Activated T-cell treated with anti-CD3 and anti-CD28 coated beads for 1 hour (primary cell): Measurements from ENCODE around the gene PRKG1.

Experiments used
- DNase-seq: peaks from one replicate; pipeline ENCODE4 v3.0.0-alpha.2; 2020; ENCODE audit warnings: low read depth

Gene PRKG1

DNA sequence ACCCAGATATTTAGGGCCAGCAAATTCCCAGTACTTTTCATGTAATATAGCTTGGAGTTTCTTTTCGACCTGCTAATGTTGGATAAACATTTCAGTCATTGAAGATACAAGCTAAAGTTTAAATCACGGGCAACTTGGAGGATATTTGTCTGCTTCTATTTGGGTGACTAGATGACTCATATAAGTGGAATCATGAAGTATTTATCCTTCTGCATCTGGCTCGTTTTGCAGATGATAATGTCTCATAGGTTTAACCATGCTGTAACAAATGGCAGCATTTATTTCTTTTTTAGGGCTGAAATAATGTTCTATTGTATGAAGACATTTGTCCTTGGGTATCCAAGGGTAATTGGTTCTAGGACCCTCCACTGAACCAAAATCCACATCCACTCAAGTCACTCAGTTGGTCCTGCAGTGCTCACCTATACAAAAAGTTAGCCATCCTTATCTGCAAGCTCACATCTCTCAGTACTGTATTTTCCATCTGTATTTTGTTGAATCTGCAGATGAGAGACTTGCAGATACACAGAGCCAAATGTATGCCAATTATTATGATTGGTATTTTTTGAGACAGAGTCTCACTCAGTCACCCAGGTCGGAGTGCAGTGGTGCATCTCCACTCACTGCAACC is 812.3 kb downstream of the PRKG1 start:
- DNase-seq: no peak

DNA sequence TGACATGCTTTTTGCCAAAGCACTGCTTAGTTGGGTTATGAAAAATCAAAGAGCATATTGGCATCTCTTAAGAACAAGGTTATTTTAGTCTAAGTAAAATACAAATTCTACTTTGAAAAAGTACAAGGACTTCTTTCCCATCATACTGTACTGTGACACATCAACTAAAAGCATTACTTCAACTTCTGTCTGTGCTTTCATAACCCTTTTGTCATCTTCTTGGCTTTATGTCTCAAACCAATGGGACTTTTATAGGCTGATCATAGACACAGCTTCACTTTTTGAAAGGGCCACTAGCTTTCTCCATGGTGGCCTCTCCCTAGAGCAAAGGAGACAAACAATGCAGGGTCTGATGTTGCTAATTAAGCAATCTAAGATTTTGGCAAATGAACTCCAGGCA is 814.0 kb downstream of the PRKG1 start:
- no peak for DNase-seq

DNA sequence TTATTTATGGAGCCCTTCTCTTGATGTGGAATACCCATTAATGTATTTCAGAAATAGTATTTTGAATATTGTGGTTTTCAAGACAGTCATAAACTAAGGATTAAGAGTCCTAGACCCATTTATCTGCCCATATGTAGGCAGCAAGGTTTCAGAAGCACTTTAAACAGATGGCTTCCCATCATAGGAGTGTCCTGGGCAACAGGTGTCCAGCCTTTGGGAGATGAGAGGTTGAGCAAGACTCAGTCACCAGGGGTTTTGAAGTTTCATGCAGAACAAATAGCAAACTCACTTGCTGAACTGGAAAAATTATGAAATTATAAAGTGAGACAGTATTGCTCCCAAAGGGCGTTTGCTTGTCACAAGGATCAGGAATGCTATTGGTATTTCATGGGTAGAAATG is 818.0 kb downstream of the PRKG1 start:
- no peak for DNase-seq

DNA sequence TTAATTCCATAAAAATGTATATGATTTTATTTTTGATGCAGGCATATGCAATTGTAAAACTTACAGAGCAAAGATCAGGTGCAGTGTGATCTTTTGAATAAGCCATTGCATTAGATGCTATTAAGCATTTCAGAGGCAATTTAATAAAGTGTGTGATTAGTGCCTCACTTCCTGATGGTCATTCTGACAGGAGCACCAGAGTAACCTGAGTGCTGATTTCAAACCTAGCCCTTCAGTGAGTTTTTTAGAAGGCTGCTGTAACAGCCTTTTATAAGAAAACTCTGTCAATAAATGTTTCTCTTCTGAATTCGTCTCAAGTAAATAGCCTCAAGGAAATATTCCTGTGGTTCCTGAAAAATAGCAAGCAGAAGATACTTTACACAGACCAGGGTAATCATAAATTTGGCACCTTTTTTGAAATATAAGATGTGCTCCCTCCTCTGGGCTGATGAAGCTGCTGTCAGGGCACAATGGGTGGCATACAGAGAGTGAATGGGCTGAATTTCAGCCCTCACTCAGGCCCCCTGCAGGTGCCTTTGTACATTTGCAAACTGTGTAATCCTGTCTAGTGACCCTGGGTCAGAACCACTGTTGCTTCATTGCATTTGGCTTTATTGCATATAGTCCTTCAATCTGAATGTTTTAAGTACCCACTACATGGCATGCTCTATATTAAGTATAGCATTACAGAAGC is 818.8 kb downstream of the PRKG1 start:
- DNase-seq: no peak

DNA sequence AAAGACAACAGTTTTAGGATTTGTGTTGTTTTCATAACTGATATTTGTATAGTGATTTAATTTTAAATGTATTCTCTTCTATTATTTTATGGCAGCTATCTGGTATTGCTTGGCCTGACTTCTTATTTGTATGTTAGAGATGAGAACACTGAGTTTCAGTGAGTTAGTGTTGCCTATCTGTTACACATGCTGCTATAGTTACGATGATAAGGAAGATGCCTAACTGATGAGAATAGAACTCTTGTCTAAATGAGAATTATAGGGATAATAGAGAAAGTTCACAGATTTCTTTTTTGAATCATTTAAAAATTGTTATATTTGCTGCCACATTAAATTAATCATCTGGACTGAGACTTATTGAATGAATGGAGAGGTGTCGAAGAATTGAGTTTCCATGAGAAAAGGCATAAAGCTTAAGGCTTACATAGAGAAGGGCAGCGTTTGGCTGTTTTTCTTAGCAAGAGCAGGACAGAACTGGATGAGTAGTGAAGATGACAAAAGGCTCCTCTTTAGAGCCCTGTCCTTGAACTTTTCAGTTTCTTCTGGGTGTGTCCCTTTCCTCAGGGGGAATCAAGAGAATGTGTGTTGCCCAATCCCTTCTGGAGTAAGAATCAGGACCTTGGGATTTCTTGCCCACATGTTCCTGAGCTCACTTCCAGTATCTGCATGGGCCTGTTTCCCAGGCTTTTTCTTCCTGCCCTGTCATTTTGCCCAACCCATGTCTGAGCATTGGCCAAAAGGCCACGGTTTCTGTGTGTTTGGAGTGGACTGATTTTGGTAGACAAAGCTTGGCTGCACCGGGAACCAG is 820.7 kb downstream of the PRKG1 start:
- no peak for DNase-seq

DNA sequence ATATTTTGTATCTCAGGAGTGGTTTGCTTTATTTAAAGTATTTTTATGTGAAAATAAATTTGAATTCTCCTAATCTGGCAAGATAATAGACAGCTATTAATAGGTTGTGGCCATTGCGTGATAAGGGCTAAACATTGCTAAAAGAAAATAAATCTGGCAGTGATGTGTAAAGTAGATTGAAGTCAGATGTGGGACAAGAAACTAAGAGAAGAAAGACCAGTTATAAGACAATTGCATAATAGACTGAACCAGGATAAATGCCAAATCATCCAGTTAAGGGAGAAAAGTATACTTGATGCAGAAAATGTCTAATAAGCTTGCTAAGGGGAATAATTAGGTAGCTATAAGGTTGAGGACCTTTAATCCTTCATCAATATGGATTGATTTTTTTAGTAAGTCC is 822.6 kb downstream of the PRKG1 start:
- DNase-seq: no peak

DNA sequence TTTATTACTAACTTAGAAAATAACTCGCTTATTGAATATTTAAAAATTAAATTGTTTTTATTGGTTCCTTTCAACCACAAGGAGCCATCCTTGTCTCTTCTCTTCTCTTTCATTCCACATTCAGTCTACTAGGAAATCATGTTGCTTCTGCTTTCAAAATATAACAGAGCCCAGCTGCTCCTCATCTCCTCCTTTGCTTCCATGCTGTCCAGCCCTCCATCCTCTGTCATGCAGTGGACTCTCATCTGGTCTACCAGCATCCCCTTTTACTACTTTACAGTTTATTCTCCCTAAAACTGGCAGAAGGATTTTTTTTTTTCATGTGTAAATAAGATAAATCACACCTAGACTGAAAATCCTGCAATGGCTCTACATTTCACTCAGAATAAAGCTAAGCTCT is 823.3 kb downstream of the PRKG1 start:
- DNase-seq: no peak

DNA sequence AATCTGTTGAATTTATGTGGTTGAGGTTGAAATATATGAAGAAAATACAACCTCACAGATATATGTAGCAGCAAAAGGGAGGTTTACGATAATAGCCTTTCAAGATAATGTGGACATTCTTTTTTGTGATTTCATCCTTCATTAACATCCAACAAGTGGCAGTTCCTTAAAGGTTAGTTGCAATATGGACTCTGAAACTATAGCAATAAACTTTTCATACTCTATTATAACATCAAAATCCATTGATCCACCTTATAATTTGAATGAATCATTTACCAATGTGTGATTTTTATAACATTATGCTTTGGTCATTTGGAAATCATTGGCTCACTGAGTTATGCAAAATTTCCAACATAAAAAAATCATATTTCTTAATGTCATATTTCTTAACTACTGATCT is 825.9 kb downstream of the PRKG1 start:
- DNase-seq: no peak

DNA sequence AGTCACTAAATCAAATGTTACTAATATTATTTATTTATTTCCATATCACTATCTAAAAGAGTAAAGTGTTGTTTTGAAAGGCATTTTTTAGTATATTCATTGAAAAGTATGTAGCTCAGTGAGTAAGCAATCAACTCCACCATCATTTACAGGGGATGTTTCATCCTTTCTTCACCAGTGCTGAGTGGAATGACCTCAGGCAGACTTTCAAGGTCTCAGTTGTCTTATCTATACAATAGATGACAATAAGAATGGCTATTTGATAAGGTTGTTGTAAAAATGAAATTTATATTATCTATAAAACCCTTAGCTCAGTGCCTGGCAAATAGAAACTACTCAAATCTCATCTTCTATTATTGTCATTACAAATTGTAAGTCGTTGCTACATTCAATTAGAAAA is 829.4 kb downstream of the PRKG1 start:
- no peak for DNase-seq

DNA sequence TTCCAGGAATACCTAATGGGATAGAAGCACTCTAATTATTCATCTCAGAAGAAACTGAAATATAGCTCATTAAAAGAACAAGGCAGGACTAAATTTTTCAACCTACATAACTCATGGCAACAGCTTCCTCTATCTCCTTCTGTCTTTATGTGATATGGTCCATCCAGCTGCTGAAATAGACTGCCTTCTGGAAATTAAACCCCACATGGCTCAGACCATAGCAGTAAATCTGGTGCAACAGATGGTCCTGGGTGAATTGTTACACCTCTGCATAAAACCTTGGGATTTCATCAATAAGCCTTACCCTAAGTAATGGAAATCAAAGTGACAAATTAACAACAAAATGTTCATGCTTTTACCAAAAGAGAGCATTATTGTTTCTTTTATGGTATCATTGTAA is 830.7 kb downstream of the PRKG1 start:
- no peak for DNase-seq

DNA sequence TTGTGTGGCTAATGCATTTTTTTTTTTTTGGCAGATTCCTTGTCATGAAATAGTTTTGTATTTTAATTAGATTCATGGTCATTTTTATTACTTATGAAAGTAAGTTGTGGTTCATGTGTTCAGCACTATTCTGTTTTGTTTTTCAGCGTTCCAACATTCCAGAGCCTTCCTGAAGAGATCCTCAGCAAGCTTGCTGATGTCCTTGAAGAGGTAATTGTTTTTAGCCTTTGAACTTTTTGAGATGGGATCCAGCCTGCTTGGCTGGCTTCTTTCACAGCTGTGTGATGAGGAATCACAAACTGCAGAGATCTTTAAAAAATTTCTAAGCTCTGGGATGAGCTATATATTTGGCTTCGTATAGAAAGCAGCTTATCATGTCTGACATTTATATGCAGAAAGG is 833.1 kb downstream of the PRKG1 start:
- DNase-seq: no peak

DNA sequence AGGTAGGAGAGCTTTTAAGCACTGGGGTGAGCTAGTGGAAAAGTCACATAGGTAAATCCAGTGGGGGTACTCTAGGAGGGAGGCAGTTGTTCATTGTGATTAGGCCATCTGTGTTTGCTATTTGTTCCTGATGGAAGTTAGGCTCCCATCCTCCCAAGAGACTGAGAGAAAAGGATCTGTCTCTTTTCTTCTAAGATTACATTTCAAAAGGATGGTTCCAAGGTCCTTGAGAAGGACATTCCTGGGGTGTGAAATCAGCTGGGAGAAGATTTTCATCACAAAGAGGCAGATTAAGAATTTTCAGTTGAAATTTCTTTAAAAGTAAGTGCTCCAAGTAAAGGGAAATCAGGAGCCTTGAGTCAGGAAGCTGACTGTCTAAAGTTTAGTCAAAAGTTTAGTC is 835.9 kb downstream of the PRKG1 start:
- DNase-seq: no peak

DNA sequence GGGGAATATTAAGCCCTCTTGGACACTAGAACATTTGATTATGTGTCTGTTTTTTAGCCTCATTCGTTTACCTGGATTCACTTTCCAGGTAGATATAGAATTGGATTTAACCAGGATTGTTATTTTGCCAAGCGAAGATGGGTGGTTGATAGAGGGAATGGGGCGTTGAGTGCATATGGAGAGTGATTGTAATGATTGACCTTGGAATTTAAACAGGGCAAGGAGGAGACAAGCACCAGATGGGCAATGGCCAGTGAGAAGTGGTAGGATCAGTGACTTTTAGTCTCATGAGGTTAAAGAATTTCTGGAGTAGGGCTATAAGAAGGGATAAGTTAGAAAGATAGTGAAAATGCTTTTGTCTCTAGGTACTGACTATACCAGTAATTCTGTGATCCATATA is 836.3 kb downstream of the PRKG1 start:
- no peak for DNase-seq

DNA sequence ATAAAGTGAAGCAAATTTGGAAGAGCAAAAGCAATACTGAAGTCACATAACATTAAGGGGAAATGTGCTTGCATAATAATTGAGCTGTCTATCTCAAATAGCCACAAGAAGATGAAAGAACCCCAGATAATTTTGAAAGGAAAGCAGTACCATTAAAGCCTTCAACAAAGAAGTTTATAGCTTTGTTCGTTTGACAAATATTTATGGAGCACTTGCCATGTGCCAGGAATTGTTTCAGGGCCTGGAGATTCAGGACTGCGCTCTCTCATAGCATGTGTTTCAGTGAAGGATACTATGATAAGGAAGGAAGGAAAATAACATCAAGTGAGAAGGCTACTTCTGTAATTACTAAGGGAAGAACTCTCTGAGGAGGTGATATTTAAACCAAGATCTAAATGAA is 837.4 kb downstream of the PRKG1 start:
- DNase-seq: no peak

DNA sequence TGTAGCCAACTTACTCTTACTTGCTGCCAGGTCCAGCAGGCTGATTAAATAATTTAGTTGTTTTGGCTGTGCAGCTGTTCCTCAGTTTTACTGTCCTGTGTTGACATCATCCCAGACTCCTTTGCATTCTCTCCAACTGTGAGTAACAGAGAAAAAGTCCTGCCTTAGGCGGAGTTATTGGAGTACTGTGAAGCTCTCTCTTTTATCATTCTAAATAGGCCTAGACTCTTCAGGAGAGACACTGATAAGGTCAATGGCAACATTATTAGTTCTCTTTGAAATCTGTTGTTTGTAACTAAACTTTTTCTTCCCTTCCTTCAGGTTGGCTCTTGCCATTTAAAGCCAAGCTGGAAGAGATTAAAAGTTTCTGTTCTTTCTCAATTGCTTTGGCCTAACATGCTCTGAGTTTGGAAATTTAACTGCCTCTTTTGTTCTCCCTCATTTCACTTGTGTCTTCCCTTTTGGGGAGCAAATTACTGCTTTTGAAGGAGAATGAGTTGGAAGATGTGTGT is 840.8 kb downstream of the PRKG1 start:
- DNase-seq: no peak

DNA sequence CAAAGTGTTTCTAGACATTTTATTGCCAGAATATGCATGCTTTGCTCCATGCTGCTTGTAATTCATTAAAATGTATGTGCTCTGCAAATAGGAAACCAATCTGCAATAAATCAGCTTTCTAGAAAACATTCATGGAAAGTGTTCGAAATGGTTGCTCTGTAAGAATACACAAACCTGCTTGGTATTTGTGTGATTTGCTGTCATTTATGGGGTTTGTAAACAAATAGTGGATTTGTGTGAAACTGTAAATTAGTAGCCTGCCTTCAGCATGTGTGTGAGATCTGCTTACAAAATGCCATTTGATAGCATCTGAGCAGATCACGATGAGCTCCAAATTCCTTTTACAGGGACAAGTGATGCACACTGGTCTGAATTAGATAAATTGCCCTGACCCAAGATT is 844.2 kb downstream of the PRKG1 start:
- DNase-seq: no peak

DNA sequence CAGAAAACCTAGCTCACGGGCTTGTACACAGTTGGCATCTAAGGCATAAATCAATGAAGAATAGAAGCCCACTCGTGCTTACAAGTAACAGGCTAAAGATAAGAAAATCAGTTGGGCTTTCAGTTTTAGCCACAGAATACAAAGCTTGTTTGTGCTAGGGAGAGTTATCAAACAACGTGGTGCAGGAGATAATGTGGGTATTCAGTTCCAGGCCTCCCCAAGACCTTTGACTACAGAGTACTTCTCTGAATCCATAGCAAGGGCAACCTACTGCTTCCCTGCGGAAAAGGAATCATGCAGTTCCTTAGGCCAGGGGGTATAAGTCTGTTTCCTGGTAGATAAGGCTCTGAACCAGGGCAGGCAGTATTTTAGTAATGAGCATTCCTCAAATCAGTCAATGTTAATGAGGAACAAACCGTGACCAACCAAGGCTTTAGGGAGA is 844.6 kb downstream of the PRKG1 start:
- no peak for DNase-seq

DNA sequence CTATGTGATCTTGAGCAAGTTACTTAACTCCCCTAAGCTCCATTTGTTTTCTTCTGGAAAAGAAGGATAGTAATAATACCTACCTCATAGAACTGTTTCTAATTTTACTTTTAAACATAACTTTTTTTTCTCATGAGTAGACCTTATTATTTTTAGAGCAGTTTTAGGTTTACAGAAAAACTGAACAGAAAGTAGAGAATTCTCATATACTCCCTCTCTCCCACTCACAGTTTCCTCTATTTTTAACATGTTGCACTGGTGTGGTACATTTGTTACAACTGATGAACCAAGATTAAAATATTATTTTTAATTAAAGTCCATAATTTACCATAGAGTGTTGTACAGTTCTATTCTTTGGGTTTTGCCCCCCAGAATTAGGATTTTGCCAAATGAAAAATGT is 846.4 kb downstream of the PRKG1 start:
- DNase-seq: no peak

DNA sequence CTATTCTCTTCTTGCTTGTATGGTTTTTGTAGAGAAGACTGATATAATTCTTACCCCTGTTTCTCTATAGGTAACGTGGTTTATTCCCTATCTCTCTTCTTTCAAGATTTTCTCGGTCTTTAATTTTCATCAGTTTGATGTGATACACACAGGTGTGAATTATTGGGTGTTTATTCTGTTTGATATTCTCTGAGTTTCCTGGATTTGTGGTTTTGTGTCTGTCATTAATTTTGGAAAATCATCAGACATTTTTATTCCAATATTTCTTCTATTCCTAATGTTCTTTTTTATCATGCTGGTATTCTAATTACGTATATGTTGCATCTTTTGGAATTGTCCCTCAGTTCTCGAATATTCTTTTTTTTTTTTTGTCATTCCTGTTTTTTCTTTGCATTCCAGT is 850.1 kb downstream of the PRKG1 start:
- DNase-seq: no peak

DNA sequence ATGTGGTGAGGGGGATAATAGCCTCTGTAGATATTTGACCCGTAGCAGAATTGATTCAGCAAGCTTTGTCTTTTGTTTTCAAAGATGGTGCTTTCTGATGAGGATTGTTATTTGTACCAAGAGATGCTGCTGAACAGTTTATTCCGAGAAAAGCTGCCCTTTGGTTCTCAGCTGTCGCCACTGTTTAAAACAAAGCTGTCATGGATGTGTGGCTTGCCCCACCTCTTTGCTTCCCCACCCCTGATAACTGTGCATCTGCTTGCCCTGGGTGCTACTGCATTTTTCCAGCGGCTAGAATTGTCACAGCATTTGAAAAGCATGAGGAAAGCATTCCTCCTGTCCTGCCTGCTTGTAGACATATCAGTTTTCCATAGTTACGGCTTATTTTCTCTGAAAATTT is 852.0 kb downstream of the PRKG1 start:
- DNase-seq: no peak

DNA sequence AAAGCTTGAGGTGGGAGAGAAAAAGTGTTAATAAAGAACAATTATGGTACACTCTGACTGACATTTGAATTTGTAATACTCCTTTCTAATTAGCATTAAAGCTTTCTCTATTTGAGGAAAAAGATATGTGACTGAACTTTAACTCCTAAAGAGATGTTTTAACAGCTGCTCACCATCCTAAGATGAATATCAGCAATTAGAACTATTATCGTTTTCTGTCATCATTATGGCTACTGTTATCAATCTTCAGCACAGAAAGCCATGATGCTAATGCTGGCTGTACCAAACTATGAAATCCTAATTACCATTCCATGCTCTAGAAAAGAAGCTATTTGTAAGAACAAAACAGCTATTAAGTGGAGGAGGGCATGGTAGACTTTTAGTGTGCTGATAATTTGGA is 853.9 kb downstream of the PRKG1 start:
- DNase-seq: no peak

DNA sequence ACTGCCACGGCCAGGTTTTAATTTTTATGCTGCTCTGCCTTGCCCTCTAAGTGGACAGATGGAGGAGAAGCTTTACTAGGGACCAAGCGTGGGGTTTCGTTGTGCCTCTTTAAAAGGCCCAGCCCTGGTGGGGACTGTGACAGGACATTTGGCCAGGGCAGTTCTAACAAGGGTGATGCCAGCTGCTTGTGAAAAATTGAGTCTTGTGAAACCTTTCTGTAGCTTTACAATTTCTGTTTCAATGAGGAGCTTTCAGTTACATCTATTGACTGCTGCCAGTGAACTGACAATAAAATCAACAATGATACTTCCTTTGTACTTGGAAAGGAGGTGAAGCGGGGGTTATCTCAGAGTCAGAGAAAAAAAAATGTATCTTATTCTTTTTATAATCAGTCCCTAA is 858.2 kb downstream of the PRKG1 start:
- no peak for DNase-seq

DNA sequence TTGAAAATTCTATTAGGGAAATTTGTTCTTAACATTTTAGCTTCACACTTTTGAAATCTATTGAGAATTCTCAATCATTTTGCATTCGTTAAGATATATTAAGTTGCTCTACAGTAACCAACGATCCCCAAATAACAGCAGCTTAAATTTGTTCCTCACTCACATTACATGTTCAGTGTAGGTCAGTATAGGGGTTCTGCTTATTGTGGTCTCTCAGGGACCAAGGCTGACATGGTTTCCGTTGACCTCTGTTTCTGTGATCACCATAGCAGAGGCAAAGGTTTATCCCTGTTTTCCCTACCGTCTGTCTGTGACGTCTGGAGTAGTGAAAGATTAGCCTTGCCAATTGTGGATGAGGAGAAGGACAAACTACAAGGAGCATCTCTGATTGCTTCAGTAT is 860.1 kb downstream of the PRKG1 start:
- no peak for DNase-seq
